ENCODE results near the gene LRRC10B. TPM values are rescaled to one million over a fixed set of nuclear protein-coding genes. Genes with fewer than 3 reads are reported as not detected.

The LRRC10B gene
- total RNA-seq, 1 donor from 2014 or later: not detected

- no peak for DNase-seq (ENCODE audit: low read depth, low spot score)
These were observed 21.1 kb downstream of the LRRC10B start for GRCh38 chr11:61529537-61530225.

GRCh38 chr11:61531044-61531443, 22.5 kb downstream of the LRRC10B start:
- DNase-seq (ENCODE audit: low read depth, low spot score): no peak

- no peak for DNase-seq (ENCODE audit: low read depth, low spot score)
These were observed 23.8 kb downstream of the LRRC10B start for GRCh38 chr11:61532134-61533038.

GRCh38 chr11:61533039-61533375, 24.5 kb downstream of the LRRC10B start:
- DNase-seq (ENCODE audit: low read depth, low spot score): no peak

GRCh38 chr11:61533401-61533800, 24.9 kb downstream of the LRRC10B start:
- no peak for DNase-seq (ENCODE audit: low read depth, low spot score)

- DNase-seq (ENCODE audit: low read depth, low spot score): no peak
These were observed 25.7 kb downstream of the LRRC10B start for GRCh38 chr11:61534025-61534932.

- no peak for DNase-seq (ENCODE audit: low read depth, low spot score)
These were observed 26.6 kb downstream of the LRRC10B start for GRCh38 chr11:61534933-61535839.

GRCh38 chr11:61535998-61536675, 27.6 kb downstream of the LRRC10B start:
- no peak for DNase-seq (ENCODE audit: low read depth, low spot score)

GRCh38 chr11:61536676-61537270, 28.2 kb downstream of the LRRC10B start:
- DNase-seq (ENCODE audit: low read depth, low spot score): no peak

GRCh38 chr11:61537326-61537725, 28.8 kb downstream of the LRRC10B start:
- no peak for DNase-seq (ENCODE audit: low read depth, low spot score)

GRCh38 chr11:61538636-61538961, 30.1 kb downstream of the LRRC10B start:
- DNase-seq (ENCODE audit: low read depth, low spot score): no peak

- DNase-seq (ENCODE audit: low read depth, low spot score): no peak
These were observed 30.5 kb downstream of the LRRC10B start for GRCh38 chr11:61539006-61539405.

- DNase-seq (ENCODE audit: low read depth, low spot score): no peak
These were observed 31.3 kb downstream of the LRRC10B start for GRCh38 chr11:61539831-61540357.

- no peak for DNase-seq (ENCODE audit: low read depth, low spot score)
These were observed 32.0 kb downstream of the LRRC10B start for GRCh38 chr11:61540528-61540927.

- no peak for DNase-seq (ENCODE audit: low read depth, low spot score)
These were observed 33.0 kb downstream of the LRRC10B start for GRCh38 chr11:61541598-61541997.

GRCh38 chr11:61542024-61542461, 33.5 kb downstream of the LRRC10B start:
- no peak for DNase-seq (ENCODE audit: low read depth, low spot score)

GRCh38 chr11:61542705-61543104, 34.2 kb downstream of the LRRC10B start:
- DNase-seq (ENCODE audit: low read depth, low spot score): no peak

GRCh38 chr11:61543606-61544306, 35.2 kb downstream of the LRRC10B start:
- no peak for DNase-seq (ENCODE audit: low read depth, low spot score)

GRCh38 chr11:61544466-61544865, 35.9 kb downstream of the LRRC10B start:
- DNase-seq (ENCODE audit: low read depth, low spot score): no peak
